ENCODE data around the gene EPS15.

Gene EPS15

DNA sequence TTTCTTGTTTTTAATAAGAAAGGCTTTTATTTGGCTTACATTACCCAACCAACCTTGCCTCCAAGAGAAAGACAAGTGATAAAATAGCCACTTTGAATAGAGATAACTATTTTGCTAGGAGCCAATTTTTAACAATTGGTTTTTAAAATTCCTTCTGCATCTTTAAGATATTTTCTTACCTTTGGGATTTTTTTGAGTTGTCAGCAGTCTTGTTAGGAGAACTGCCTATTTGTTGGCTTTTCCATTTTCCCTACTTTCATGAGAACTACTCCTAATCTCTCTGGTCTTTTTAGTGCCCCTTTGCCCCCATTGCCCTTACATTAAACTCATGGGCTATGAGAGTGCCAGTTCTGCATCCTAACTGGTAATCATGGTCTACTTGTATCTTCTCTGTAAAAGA is 38.1 kb upstream of the EPS15 start:
- ChIA-PET CTCF (no interaction called here), POLR2A (no interaction called here)
- no peak for DNase-seq (ENCODE audit: low read depth, low spot score)
- no peak overlapping the region for H3K4me3 ChIP-seq (ENCODE audit: low read depth, low read length)
- TF ChIP-seq, protein P1, sequence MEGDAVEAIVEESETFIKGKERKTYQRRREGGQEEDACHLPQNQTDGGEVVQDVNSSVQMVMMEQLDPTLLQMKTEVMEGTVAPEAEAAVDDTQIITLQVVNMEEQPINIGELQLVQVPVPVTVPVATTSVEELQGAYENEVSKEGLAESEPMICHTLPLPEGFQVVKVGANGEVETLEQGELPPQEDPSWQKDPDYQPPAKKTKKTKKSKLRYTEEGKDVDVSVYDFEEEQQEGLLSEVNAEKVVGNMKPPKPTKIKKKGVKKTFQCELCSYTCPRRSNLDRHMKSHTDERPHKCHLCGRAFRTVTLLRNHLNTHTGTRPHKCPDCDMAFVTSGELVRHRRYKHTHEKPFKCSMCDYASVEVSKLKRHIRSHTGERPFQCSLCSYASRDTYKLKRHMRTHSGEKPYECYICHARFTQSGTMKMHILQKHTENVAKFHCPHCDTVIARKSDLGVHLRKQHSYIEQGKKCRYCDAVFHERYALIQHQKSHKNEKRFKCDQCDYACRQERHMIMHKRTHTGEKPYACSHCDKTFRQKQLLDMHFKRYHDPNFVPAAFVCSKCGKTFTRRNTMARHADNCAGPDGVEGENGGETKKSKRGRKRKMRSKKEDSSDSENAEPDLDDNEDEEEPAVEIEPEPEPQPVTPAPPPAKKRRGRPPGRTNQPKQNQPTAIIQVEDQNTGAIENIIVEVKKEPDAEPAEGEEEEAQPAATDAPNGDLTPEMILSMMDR (IDR thresholded peaks at IDR 0.05; ENCODE audit: insufficient read depth, low read length, missing control alignments): no peak

DNA sequence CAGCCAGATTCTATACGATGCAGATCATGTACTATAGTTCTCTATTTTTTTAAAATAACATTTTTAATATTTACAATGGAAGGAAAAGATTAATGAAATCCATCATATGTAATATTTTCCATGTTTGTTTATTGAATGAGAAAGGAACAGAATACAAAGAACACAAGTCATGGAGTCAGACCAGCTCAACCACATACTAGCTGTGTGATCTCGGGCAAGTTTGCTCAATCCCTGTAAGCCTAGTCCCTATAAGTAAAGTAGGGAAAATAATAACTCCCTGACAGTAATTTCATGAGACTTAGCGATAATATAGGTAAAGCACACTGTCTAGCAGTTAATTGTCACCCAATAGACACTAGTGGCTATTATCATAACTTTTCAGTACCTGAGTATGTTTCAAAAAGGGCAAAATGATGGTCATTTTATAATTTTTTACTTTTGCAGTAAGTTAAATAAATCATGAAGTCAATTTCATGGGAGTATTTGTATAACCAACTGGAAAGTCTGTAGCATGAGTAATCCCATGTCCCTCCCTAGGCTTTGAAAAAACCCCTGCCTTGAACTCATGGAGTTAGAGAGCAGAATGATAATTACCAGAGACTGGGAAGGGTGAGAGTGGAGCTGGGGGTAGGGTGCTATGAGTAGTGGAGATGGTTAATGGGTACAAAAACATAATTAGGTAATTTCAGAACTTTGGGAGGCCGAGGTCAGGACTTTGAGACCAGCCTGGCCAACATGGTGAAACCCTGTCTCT is 37.0 kb upstream of the EPS15 start:
- no peak for DNase-seq (ENCODE audit: low read depth, low spot score)
- CTCF ChIA-PET: interaction anchor here (0.8 kb wide), 1 partner anchor 22 kb away, joined by 3 read pairs; no protein-coding TSS in a partner anchor
- TF ChIP-seq, protein P1 (IDR thresholded peaks at IDR 0.05; ENCODE audit: insufficient read depth, low read length, missing control alignments): no peak
- POLR2A ChIA-PET: no interaction called here
- no peak overlapping the region for H3K4me3 ChIP-seq (ENCODE audit: low read depth, low read length)

DNA sequence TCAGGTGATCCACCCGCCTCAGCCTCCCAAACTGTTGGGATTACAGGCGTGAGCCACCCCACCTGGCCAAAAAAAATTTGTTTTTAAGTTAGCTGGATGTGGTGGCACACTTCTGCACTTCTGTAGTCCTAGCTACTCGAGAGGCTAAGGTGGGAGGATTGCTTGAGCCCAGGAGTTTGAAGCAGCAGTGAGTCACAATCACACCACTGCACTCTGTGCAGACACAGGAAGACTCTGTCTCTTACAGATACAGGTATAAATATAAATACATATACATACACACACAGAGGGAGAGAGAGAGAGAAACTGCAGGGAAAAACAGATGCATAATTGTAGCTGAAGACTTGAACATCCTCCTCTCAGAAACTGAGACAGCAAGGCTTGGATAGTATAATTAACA is 34.8 kb upstream of the EPS15 start:
- CTCF ChIA-PET: interaction anchor here (1.0 kb wide), 1 partner anchor 20 kb away, joined by 3 read pairs; no protein-coding TSS in a partner anchor
- no peak for DNase-seq (ENCODE audit: low read depth, low spot score)
- TF ChIP-seq, protein P1 (IDR thresholded peaks at IDR 0.05; ENCODE audit: insufficient read depth, low read length, missing control alignments): no peak
- no peak overlapping the region for H3K4me3 ChIP-seq (ENCODE audit: low read depth, low read length)
- POLR2A ChIA-PET: no interaction called here

GRCh38 chr1:51552929-51553807 is 34.1 kb upstream of the EPS15 start:
- POLR2A ChIA-PET: no interaction called here
- H3K4me3 ChIP-seq (ENCODE audit: low read depth, low read length): no peak overlapping the region
- TF ChIP-seq, protein P1 (IDR thresholded peaks at IDR 0.05; ENCODE audit: insufficient read depth, low read length, missing control alignments): no peak
- CTCF ChIA-PET: interaction anchor here (0.7 to 1.0 kb wide), 2 partner anchors 19 to 821 kb away, joined by 3 read pairs; no protein-coding TSS in a partner anchor
- DNase-seq (ENCODE audit: low read depth, low spot score): no peak

DNA sequence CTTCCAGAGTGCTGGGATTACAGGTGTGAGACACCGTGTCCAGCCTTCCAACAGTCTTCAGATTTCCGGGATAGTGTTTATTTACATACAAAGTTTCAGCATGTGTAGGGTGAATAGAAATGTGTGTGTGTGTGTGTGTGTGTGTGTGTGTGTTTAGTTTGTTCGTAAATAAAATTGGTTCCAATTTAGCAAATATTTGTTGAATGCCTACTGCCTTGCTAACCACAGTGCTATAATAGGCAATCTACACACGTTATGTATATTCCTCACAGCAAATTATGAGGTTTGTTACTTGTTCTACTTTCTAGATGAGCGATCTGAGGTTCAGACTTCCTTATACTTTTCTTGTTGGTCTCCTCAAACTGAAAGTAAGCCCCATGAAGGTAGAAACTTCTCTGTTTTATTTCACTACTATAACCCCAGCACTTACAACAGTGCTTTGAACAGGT is 32.8 kb upstream of the EPS15 start:
- POLR2A ChIA-PET: no interaction called here
- no peak overlapping the region for H3K4me3 ChIP-seq (ENCODE audit: low read depth, low read length)
- TF ChIP-seq, protein P1 (IDR thresholded peaks at IDR 0.05; ENCODE audit: insufficient read depth, low read length, missing control alignments): no peak
- CTCF ChIA-PET: interaction anchor here (0.6 kb wide), 1 partner anchor 144 kb away, joined by 3 read pairs; no protein-coding TSS in a partner anchor
- DNase-seq (ENCODE audit: low read depth, low spot score): no peak

DNA sequence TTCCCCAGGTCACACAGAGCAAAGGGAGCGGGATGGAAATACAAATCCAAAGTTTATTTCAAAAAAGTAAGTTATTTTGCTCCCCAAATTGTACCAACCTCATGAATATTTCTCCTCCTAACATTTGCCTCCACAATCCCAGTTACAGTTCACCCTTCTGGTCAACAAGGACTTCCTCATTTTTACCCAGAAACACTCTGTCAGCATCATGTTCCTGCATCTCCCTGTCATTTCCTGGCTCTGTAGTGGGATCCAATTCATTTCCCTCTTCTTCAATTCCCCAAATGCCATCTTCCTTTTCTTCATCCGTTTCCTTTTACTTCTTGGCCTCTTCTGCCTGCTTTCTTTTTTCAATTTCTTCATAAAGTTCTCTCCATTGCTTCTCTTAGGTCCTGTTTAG is 32.0 kb upstream of the EPS15 start:
- CTCF ChIA-PET: no interaction called here

More for the DNA sequence above, 32.0 kb upstream of the EPS15 start:
- TF ChIP-seq, protein P1 (IDR thresholded peaks at IDR 0.05; ENCODE audit: insufficient read depth, low read length, missing control alignments): no peak
- POLR2A ChIA-PET: no interaction called here
- no peak overlapping the region for H3K4me3 ChIP-seq (ENCODE audit: low read depth, low read length)
- no peak for DNase-seq (ENCODE audit: low read depth, low spot score)
